PC-3 (cell line): ENCODE data around the gene SCAF8.

Experiments used
- CTCF ChIP-seq: fragments of 300-600 bp; sonication (generic); conservative IDR thresholded peaks from 2 replicates; pipeline ENCODE4 v1.5.1; 2017; ENCODE audit warnings: antibody characterized with exemption, low read depth, mild to moderate bottlenecking, low read length
- EZH2 ChIP-seq: fragments of 300-600 bp; sonication (generic); IDR thresholded peaks from one replicate; pipeline ENCODE4 v1.6.1; 2017; ENCODE audit warnings: antibody characterized with exemption, mild to moderate bottlenecking, low read length; ENCODE audit not compliant: unreplicated experiment

DNA sequence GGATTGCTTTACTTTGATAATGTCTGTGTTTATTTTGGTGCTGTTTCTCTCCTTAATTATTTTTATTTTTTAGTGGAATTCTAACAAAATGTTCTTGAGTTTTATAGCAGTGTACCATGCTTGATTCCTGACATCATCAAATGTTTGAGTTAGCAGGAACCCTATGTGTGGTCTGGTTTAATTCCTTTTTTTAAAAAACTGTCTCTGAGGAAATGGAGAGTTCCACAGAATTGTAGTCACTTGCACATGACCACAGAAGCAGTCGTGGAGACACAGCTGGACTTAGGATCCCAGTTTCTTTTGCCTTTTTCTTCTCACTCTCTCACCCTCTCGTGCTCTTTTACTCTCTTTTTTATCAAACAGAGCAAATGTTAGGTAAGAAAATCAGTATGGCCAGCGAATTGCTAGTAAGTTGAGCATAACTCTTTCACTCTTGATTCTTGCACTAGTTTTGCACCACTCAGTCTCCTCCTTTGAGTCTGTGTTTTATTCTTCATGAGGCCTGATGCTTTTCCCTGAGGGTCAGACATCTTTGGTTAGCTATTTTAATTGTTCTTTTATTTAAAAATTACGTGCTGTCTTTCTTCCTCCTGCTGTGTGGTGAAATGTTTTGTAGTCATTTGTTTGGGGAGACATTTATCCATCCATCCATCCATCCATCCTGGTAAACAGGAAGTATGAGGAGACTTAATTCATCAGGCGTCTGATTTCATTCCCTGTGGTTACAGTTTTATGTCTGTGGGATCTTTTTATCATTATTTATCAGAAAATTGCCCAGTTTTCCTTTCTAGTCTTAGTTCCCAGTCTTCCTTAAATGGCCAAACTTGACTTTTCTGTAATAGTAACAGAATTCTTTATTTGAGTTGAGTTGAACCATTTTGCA, 83.0 kb downstream of the SCAF8 start:
- TF ChIP-seq CTCF (no peak), EZH2 (no peak)
